WERI-Rb-1 (cell line): ENCODE results near the gene MBD3L3.
A peak's percentile ranks its signal among the peaks of the same experiment; 100 is the strongest.

Source experiments
- DNase-seq: peaks from one replicate; pipeline ENCODE4 v3.0.0-alpha.2; 2020
- H3K27ac ChIP-seq: fragments of 250-450 bp; sonication (Bioruptor Pico); 2 replicates; pipeline ENCODE4 v1.5.1; 2020; ENCODE audit warnings: mild to moderate bottlenecking, moderate library complexity
- H3K27me3 ChIP-seq: fragments of 250-450 bp; sonication (Bioruptor Pico); 2 replicates; pipeline ENCODE4 v1.5.1; 2021; ENCODE audit warnings: mild to moderate bottlenecking, low read depth, moderate library complexity; ENCODE audit not compliant: insufficient read depth, severe bottlenecking
- H3K36me3 ChIP-seq: fragments of 250-450 bp; sonication (Bioruptor Pico); 2 replicates; pipeline ENCODE4 v1.5.1; 2020; ENCODE audit warnings: mild to moderate bottlenecking, moderate library complexity
- H3K4me3 ChIP-seq: 2 replicates; pipeline ENCODE4 v1.5.1; 2011; ENCODE audit warnings: low read depth, mild to moderate bottlenecking, control low read depth, low read length
- H3K9me3 ChIP-seq: fragments of 250-450 bp; sonication (Bioruptor Pico); 2 replicates; pipeline ENCODE4 v1.5.1; 2021; ENCODE audit warnings: mild to moderate bottlenecking, moderate library complexity; ENCODE audit not compliant: severe bottlenecking
- TF ChIP-seq, protein P1 (sequence below): IDR thresholded peaks from 2 replicates; pipeline ENCODE4 v1.5.1; 2011; ENCODE audit warnings: low read depth, mild to moderate bottlenecking, control low read depth, inconsistent platforms, low read length

The MBD3L3 gene

DNA sequence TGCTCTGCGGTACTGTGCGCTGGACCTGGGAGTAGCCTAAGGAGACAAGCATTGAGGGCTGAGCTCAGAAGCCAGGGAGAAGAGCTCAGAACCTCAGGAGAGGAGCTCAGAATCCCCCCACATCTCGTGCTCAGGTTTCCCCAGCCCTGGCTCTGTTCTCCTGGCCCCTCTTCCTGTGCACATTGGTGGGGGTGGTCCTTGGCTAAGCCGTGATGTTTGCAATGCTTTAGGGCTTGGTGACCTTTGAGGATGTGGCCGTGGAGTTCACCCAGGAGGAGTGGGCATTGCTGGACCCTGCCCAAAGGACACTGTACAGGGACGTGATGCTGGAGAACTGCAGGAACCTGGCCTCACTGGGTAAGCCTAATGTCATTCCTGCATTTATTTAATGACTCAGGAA lies 17.7 kb upstream of the MBD3L3 start:
- Histone ChIP-seq H3K36me3 (peaks cover 66% of the 10 kb centered on the region), H3K27ac (no peak overlapping the region), H3K9me3 (peaks cover 12% of the 10 kb centered on the region), H3K4me3 (no peak overlapping the region), H3K27me3 (no peaks in the 10 kb centered on the region)
- TF ChIP-seq, protein P1, sequence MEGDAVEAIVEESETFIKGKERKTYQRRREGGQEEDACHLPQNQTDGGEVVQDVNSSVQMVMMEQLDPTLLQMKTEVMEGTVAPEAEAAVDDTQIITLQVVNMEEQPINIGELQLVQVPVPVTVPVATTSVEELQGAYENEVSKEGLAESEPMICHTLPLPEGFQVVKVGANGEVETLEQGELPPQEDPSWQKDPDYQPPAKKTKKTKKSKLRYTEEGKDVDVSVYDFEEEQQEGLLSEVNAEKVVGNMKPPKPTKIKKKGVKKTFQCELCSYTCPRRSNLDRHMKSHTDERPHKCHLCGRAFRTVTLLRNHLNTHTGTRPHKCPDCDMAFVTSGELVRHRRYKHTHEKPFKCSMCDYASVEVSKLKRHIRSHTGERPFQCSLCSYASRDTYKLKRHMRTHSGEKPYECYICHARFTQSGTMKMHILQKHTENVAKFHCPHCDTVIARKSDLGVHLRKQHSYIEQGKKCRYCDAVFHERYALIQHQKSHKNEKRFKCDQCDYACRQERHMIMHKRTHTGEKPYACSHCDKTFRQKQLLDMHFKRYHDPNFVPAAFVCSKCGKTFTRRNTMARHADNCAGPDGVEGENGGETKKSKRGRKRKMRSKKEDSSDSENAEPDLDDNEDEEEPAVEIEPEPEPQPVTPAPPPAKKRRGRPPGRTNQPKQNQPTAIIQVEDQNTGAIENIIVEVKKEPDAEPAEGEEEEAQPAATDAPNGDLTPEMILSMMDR, result no peak
- no peak for DNase-seq

DNA sequence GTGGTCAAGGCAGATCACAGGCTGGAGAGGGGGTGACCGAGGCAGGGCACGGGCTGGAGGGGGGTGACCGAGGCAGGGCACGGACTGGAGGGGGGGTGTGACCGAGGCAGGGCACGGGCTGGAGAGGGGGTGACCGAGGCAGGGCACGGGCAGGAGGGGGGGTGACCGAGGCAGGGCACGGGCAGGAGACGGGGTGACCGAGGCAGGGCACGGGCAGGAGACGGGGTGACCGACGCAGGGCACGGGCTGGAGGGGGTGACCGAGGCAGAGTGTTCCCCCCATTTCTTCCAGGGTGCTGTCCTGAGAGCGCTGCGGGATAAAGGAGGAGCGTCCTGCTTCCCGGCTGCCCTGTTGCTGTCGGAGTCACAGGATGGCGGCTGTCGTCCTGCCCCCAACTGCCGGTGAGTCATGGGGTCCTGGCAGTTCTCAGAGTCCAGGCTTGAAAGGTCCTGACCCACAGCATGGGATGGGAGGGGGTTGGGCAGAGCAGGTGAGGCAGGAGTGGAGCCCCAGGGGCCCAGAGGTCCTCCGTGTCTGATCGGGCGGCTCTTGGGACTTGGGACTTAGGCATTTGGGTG lies 16.3 kb upstream of the MBD3L3 start:
- Histone ChIP-seq H3K4me3 (no peak overlapping the region), H3K9me3 (peaks cover 5% of the 10 kb centered on the region), H3K27ac (no peak overlapping the region), H3K36me3 (peaks cover 52% of the 10 kb centered on the region), H3K27me3 (no peaks in the 10 kb centered on the region)
- no peak for DNase-seq
- TF ChIP-seq, protein P1, result no peak

DNA sequence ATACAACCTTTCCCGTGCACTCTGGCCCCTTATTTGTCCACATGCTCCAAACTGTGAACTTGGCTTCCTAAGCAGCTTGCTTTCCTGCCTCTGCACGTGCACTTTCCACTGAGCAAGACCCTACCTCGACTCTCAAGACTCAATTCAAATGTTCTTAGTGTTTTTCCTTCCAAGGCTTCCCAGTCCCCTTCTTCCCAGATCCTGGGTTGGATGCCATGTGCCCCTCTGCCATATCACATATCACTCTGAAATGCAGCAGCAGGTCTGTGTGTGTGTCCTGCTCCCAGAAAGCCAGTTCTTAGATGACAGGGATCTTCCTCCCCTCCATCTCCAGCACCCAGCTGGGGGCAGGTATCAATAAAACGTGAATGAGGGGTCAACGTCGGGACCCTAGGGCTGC lies 14.1 kb upstream of the MBD3L3 start:
- H3K4me3 ChIP-seq, result no peak overlapping the region
- no peak for DNase-seq
- H3K36me3 ChIP-seq, result peaks cover 37% of the 10 kb centered on the region
- TF ChIP-seq, protein P1, result no peak
- no peak overlapping the region for H3K27ac ChIP-seq
- H3K27me3 ChIP-seq, result no peaks in the 10 kb centered on the region
- peaks cover 3% of the 10 kb centered on the region for H3K9me3 ChIP-seq

DNA sequence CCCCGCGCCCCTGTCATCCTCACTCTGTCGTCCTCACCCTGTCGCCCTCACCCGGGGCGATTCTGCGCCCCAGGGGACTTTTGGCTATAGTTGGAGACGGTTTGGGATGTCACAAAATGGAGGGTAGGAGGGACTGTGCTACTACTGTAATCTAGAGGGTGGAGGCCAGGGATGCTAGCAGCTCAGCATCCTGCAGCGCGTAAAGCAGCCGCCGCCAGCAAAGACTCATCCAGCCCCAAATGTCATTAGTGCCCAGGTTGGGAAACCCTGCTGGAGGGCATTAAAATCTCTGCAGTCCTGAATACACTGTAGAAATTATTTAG lies 11.4 kb upstream of the MBD3L3 start:
- H3K9me3 ChIP-seq, result no peaks in the 10 kb centered on the region
- H3K27ac ChIP-seq, result peak overlapping the region; percentile 85
- H3K4me3 ChIP-seq, result peak overlapping the region; percentile 78
- DNase-seq, result no peak
- TF ChIP-seq, protein P1, result no peak
- H3K27me3 ChIP-seq, result no peaks in the 10 kb centered on the region
- peaks cover 18% of the 10 kb centered on the region for H3K36me3 ChIP-seq

DNA sequence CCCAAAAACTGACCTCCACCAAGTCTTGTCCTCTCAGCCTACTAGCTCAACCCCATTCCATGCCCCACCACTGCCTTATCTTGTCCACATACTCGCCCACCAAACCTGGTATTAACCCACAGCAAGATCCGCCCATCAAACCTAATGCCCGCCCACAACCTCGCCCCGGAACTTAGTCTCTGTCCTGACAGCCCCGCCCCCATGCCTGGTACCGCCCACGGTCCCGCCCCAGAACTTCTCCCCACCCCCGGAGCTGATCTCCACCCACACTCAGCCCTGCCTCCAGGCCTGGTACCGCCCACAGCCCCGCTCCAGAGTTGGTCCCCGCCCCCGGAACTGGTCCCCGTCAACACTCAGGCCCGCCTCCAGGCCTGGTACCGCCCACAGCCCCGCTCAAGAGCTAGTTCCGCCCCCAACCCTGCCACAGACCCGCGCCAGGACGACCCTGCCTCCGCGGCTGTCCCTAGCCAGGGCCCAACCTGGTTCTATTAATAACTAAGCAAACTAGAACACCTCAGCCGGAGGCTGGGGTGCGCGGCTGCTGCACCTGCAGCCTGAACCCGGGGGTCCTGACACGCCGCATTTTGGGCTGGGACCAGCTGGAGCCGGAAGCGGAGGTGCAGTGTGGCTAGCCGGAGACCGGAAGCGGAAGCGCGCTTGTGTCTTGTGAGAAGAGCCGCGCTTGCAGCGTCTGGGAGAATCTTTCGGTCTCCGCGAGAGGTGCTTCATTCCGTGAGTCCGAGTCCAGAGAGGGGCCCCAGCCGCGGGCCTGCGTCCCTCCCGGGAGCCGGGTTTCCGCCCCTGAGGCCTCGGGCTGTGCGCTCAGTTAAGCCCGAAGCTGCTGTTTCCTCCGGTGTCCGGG lies 10.8 kb upstream of the MBD3L3 start, which contains the start of gene ZNF557:
ZNF557 (plus strand) TSS at position 662 of the 862 bp plus-strand sequence. CDS start 5,372 bp downstream, outside the sequence.
- peak; percentile 99 for DNase-seq
- peak within 1 kb of the TSS; percentile 78 for H3K4me3 ChIP-seq
- peak within 1 kb of the TSS; percentile 85 for H3K27ac ChIP-seq
- H3K9me3 ChIP-seq, result no peaks in the 10 kb centered on the region
- TF ChIP-seq, protein P1, result no peak
- H3K36me3 ChIP-seq, result peaks cover 18% of the 10 kb centered on the region
- no peaks in the 10 kb centered on the region for H3K27me3 ChIP-seq
